GM19397 (cell line): Measurements from ENCODE around the gene VPS9D1.

Experiments used
- ATAC-seq: cut with Tn5 transposase; IDR thresholded peaks from one replicate; pipeline ENCODE4 v1.9.1; 2021; ENCODE audit warnings: mild to moderate bottlenecking, moderate library complexity; ENCODE audit not compliant: unreplicated experiment

Gene VPS9D1, protein sequence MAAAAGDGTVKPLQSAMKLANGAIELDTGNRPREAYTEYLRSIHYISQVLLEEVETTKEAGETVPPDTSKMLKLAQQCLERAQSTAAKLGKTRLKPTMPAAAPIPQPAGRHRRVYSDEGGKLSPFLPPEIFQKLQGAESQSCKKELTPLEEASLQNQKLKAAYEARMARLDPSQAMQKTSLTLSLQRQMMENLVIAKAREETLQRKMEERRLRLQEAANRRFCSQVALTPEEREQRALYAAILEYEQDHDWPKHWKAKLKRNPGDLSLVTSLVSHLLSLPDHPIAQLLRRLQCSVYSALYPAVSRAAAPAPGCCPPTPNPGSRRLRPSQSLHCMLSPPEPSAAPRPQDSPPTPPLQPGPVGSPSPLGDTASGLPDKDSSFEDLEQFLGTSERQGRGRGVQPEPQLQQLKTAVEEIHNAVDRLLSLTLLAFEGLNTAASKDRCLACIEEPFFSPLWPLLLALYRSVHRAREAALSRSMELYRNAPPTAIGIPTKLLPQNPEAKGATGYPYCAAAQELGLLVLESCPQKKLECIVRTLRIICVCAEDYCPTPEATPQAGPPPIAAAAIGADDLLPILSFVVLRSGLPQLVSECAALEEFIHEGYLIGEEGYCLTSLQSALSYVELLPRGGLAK

DNA sequence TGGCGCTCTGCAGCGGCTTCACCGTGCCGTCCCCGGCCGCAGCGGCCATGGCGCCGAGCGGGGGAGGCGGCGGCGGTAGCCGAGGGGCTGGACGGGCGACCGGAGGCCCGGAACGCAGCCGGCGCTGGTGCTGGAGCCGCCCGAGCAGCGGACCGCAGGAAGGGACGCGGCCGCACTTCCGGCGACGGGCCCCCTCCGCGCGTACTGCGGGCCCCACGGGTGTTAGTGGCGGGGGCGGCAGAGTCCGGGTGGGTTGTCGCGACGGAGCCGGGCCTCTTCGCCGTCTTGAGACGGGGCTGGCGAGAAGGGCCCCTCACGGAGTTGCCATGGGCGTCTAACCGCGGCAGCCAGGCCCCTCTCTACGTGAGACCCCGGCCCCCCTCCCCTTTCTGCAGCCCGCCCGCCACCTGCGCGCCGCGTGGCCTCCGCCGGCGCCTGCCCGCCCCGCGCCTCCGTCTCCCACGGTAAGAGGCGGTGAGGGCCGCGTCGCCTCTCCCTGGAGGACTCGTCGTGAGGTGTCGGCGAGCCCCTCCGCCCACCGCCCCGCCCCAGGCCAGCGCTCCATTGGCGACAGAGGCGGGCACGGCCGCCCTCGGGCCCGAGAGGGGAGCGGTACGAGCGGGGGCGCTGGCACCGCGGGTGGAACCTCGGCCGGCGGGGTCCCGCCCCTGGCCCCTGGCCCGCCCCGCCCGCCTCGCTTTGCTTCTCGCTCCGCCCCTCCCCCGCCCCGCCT is at the start of gene VPS9D1, which contains the start of gene ZNF276:
VPS9D1 (minus strand) TSS at position 86 of the 733 bp plus-strand sequence; CDS start at position 49, 37 bp downstream.
ZNF276 (plus strand) TSS at position 725 of the 733 bp plus-strand sequence. CDS start 104 bp downstream, outside the sequence.
- ATAC-seq = peak; percentile 55

DNA sequence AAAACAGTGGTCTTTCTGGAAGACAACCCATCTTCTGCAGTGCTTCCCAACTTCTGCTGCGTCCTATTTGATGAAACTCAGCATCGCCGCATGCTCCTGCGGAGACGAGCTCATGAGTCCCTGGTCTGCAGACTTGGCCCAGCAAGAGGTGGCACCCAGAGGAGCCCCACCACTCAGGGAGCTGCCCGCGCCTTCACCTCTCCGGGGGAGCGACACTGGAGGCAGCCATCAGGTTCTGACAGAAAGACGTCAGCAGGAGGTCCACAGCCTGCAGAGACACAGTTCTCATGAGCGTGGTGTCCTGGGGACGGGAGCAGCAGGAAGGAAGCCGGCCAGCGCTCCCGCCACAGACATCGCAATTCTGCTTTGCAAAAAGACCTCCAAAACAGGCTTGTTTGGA is 49.7 kb upstream of the VPS9D1 start:
- no peak for ATAC-seq

DNA sequence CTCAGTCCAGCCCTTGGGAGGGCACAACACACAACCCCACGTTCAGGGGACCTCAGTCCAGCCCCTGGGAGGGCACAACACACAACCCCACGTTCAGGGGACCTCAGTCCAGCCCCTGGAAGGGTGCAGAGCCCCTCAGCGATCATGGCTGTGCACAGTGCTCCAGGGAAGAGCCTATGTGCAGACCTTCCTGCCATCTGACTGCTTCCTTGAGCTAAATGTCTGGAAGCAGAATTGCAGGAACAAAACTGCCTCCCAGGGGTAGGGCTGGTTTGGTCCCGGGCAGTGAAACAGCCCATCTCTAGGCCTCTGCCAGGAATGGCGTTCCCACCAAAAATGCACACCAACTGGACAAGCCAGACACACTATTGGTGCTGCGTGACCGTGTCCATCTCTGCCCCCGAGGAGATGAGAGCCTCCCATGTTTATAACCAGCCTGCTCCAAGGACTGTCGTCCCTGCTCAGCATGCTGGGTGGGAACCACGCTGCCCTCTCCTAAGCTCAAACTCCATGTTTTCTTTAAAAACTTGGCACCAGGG is 44.7 kb upstream of the VPS9D1 start:
- ATAC-seq = peak; percentile 9

DNA sequence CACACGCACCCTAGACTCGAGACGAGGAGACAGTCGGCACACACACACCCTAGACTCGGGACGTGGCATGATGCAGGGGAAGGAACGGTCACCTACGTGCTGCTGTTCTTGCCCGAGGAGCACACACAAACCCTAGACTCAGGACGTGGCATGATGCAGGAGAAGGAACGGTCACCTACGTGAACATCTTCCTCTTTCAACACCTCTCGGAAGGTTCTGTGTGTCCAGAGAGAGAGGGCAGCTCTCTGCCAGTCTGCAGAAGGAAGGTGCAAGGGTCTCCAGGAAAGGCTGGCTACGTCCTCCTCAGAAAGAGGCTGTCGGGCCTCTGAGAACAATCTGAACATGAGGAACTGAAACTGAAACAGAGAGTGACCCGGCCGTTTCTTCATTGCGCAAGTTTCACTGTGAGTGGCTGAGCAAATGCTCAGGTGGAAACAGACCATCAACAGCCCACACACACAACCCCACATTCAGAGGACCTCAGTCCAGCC is 44.1 kb upstream of the VPS9D1 start:
- peak; percentile 85 for ATAC-seq

DNA sequence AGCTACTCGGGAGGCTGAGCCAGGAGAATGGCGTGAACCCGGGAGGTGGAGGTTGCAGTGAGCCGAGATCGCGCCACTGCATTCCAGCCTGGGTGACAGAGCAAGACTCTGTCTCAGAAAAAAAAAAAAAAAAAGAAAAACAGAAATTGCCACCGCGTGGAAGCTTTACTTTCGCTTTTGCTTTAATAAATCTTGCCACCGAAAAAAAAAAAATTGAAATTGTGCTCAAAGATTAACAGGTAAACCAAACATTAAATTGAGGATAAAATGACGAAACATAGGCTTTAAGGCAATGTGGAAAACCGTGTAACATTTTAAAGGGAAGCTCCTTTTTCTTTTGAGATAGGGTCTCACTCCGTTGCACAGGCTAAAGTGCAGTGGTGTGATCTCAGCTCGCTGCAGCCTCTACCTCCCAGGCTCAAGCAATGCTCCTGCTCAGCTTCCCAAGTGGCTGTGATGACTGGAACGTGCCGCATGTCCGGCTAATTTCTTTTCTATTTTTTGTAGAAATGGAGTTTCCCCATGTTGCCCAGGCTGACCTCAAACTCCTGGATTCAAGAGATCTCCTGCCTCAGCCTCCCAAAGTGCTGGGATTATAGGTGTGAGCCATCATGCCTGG is 40.7 kb upstream of the VPS9D1 start:
- no peak for ATAC-seq

DNA sequence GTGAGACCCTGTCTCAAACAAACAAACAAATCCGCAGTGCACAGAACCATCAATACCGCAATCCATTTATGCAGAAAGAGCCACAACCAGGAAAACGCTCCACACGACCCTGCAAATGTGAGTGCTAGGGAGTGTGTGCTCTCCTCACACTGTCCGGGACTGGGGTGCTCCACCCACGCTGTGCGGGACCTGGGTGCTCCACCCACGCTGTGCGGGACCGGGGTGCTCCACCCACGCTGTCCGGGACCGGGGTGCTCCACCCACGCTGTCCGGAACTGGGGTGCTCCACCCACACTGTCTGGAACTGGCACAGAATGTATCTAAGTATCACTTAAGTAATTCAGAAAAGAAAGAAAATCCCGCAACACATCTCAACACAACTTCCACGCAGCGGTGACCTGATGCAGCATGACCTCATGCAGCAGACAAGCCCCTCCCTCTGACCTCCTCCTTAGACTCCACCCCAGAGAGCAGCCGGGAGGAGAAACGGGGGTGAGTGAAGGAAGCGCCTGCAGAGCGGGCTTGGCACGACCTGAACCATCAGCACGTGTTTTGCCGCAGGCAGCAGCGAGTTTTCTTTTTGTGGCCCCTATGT is 39.1 kb upstream of the VPS9D1 start:
- no peak for ATAC-seq

DNA sequence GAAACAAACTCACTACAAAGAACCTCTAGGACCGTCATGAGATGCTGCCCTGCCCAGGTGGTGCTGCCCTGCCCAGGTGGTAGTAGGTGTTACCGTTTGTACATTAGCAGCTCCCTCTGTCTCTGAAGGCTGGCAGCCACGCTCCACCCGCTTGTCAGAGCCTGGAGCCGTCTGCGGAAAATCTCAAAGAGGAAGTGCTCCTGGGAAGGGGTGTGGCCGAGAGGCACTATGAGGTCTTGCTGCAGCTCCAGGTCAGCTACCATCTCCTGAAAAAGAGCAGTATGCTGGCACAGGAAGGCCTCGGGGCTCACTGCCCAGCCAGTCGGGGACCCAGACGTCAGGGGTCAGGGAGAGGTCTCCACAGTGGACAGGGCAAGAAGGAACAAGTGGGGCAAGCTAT is 28.9 kb upstream of the VPS9D1 start:
- ATAC-seq = no peak

DNA sequence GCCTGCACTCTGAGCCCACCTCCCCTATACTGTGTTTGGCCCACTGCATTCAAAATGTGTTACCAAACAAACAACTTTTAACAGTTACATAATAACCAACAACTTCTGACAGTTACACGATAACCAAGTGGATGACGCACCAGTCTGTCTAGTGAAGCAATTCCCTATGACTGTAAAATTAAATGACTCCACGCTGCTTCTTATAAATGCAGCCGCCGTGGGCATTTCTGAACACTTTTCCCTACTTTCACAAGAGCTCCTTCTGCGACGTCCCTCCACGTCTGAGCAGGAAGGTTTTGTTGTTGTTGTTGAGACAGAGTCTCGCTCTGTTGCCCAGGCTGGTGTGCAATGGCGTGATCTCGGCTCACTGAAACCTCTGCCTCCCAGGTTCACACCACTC is 28.2 kb upstream of the VPS9D1 start:
- ATAC-seq = no peak

DNA sequence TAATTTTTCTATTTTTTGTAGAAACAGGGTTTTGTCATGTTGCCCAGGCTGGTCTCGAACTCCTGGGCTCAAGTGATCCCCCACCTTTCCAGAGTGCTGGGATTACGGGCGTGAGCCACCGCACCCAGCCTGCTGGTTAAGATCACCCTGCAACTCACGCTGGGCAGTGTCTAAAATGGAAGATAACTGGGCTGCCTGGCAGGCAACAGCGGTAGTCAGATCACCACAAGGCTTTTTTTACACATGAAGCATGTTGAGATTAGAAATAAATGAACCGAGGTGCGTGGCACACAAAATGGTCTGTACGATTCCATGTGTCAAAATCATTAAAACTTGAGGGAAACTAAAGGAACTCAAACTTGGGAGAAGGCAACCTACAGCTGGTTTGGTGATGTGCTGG is 27.4 kb upstream of the VPS9D1 start:
- ATAC-seq = no peak

DNA sequence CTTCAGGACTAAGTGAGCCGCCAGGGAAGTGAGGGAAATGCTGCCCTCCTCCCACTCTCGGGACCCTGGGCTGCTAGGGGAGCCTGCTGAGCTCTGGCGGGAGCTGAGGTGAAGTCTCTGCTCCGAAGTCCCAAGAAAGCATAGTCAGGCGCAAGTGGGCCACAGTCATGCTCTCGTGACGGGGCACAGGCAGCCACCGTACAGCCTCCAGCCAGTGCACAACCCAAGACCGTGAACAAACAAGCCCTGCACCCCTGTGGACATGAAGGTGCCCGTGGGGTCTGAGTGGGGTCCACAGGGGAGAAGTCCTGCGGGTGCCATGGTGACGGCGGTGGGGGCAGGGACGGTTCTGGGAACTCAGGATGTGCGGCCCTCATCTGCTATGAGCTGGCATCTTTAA is 25.3 kb upstream of the VPS9D1 start:
- ATAC-seq = no peak

DNA sequence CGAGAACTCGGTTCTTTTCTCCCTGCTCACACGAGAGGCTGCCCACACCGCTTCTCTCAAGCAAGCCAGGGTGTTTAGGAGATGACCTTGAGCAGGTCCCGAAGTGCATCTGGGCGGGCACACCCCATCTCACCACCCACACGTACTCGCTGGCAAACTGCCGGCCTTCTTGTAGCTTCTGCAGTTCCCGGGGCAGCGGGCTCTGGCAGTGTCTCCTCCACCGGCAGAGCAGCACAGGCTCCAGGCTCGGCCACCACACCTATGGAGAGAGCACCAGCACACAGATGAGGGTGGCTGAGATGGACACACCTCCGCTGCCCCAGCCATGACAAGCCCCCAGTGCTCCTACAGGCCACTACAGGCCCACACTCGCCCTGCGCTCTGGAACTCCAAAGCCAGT is 24.1 kb upstream of the VPS9D1 start:
- ATAC-seq = no peak

DNA sequence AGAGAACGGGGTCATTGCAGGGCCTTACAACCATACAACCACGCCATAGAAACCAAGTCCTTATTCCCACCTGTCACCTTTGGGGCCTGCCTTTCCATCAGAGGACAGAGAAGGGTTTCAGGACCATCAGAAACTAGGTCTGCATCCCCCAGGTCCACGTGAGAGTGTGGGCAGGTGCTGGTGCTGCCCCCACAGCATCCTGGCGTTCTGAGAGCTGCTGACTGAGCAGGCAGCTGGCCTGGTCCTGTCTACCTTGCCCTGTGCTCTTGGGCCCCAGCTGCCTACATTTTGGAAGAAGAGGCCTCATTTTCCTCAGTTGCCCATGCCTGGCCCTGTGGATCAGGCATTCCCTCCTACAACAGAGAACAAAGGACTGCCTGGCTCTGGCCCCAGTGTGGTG is 22.2 kb upstream of the VPS9D1 start:
- ATAC-seq = no peak

DNA sequence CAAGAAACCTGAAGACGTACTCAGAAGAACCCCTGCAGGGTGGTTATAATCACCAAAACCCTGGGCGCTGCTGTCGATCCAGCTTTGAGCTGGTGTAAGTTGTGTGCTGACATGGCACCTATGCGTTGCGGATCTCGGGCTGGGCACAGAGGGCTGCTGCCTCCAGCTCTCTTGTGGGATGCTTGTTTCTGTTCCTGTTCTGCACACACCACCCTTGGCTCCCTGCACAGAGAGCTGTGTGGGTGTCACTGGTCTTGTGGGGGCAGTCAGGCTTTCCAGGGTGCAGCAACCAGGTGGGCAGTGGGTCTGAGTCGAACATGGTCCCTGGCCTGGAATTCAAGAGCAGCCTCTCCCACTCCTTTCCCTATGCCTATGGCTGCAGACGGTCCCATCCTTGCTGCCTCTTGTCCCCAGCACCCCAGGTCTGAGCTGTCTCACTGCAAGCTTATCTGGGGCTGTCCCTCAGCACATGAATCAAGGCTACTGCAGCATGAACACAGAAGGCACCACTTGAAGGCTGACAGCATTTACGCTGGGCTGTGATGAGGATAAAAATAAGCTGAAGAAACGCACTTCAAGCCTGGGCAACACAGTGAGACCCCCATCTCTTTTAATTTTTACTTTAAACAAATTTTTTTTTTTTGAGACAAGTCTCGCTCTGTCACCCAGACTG is 20.8 kb upstream of the VPS9D1 start:
- ATAC-seq = no peak

DNA sequence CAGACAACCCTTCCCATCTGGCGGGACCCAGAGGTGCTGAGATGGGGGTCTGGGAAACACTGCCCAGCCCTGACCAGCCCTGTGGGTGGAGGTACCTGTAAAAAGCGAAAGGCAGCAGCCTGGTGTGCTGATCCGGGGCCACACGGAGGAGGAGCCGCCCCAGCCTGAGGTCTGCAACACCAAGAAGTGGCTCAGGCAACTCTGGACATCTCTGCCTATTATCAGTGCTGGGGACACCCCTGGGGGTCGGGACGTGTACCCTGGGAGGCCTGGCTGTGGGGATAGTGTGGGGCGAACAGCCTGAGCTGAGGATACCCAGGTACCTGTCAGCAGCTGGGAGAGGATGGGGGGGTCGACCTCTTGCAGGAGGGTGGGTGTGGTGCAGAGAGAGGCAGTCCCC is 18.7 kb upstream of the VPS9D1 start:
- ATAC-seq = no peak

DNA sequence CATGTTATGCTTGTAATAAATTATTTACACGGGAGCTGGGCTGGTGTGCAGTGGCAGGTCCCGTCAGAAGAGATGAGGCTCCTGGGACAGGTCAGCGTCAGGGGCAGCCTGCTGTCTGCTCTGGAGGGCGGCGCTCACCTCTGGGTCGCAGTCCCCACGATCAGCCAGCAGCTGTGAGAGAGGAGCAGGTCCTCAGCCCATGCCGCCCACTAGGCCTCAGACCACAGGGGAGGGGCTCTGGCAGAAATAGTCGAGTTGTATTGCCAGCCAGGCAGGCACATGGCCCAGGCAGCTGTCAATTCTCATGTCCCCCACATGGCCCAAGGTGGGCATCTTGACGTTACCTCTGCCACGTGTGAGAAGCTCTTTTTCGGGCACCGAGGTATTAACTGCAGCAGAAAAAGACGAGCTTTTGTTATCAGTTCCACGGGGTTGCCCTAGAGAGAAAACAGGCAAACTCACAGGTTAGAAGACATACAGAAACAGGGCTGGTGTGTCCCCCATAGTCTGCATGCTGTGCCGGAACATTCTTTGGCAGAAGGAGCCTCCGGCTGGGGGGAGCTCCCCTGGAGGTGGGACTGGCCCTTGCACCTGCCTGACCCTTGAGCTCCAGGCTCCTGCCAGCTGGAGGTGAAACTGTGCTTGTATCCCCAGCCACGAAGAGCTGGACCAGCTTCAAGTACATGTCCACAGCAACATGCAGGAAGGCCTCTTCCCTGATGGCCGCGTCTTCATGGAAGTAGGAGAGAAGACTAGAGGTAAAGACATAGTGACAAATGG is 18.0 kb upstream of the VPS9D1 start:
- ATAC-seq = no peak

DNA sequence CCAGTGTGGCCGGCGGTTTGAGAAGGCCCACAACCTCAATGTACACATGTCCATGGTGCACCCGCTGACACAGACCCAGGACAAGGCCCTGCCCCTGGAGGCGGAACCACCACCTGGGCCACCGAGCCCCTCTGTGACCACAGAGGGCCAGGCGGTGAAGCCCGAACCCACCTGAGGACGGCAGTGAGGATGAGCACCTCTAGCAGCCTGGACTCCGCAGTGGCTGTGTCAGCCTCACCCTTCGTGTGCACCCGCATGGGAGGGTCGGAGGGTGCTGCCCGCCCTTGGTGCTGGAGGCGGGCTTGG is 17.3 kb upstream of the VPS9D1 start:
- no peak for ATAC-seq

DNA sequence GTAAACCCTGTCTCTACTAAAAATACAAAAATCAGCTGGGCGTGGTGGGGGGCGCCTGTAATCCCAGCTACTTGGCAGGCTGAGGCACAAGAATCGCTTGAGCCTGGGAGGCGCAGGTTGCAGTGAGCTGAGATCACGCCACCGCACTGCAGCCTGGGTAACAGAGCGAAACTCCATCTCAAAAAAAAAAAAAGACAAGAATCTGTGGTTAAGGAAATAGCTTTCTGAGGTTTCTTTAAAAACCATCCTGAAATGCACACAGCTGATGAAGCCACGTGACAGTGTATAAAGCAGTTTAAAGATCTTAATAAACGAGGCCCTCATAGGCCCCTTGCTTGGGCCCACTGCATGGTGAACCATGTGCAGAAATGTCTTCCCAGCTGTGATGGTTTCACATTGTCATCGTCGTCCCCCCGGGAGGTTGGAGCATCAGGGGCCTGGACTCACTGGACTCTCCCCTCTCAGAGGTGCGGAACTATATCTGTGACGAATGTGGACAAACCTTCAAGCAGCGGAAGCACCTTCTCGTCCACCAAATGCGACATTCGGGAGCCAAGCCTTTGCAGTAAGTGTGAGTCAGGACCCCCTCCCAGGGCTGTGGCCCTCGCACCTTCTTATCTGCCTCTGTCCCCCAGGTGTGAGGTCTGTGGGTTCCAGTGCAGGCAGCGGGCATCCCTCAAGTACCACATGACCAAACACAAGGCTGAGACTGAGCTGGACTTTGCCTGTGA is 16.8 kb upstream of the VPS9D1 start:
- no peak for ATAC-seq

DNA sequence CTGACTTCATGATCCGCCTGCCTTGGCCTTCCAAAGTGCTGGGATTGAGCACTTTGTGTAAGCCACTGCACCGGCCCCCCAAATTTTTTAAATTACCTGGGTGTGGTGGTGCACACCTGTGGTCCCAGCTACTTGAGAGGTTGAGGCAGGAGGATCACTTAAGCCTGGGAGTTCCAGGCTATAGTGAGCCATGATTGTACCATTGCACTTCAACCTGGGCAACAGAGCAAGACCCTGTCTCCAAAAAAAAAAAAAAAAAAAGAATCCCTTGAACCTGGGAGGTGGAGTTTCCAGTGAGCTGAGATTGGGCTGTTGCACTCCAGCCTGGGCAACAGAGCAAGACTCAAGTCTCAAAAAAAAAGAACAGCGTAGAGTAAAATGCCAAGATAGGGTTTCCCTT is 15.9 kb upstream of the VPS9D1 start:
- no peak for ATAC-seq

DNA sequence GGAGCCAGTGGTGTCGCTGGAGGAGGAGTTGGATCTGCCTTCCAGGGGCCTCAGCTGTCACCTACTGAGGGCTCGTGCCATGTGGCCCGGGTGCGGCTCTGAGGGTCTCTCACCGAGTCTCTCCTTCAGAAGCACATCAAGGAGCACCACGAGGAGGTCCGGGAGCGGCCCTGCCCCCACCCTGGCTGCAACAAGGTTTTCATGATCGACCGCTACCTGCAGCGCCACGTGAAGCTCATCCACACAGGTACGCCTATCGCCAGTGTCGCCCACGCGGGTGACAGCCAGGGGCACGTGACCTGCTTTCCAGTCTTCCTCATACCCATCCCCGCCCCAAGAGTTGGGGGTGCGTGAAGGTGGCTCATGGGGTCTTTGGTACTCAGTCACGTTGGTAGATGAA is 13.1 kb upstream of the VPS9D1 start:
- ATAC-seq = no peak
